HG03378 (cell line): ENCODE data around the gene COA4.
"Not testable (repeated sequence)": the region's sequence is repeated elsewhere in the genome, so short reads cannot be mapped to it uniquely, and the experiment has no call there.

Experiments used
- ATAC-seq: cut with Tn5 transposase; IDR thresholded peaks from one replicate; pipeline ENCODE4 v1.9.1; 2021; ENCODE audit warnings: mild to moderate bottlenecking, moderate library complexity; ENCODE audit not compliant: unreplicated experiment

COA4 gene

GRCh38 chr11:73876424-73877310, at the start of gene COA4, which contains the start of gene PAAF1:
TSS of gene COA4 (minus strand) at chr11:73876846. CDS start at chr11:73873378, 3,468 bp downstream.
TSS of gene PAAF1 (plus strand) at chr11:73876999. CDS start at chr11:73877022, 23 bp downstream.
- peak; percentile 94 for ATAC-seq

GRCh38 chr11:73921180-73921579, 44.5 kb upstream of the COA4 start:
- no peak for ATAC-seq

GRCh38 chr11:73916435-73916834, 39.8 kb upstream of the COA4 start:
- ATAC-seq = no peak

GRCh38 chr11:73914284-73914683, 37.6 kb upstream of the COA4 start:
- no peak for ATAC-seq

GRCh38 chr11:73913472-73913871, 36.8 kb upstream of the COA4 start:
- no peak for ATAC-seq

- ATAC-seq = no peak
Observed at GRCh38 chr11:73912026-73912425, 35.4 kb upstream of the COA4 start.

- no peak for ATAC-seq
Observed at GRCh38 chr11:73907191-73907590, 30.5 kb upstream of the COA4 start.

GRCh38 chr11:73902303-73902702, 25.7 kb upstream of the COA4 start:
- no peak for ATAC-seq

GRCh38 chr11:73894725-73895335, 18.2 kb upstream of the COA4 start:
- ATAC-seq = no peak

- ATAC-seq = no peak
Observed at GRCh38 chr11:73893041-73893440, 16.4 kb upstream of the COA4 start.

GRCh38 chr11:73889536-73889935, 12.9 kb upstream of the COA4 start:
- ATAC-seq = no peak

GRCh38 chr11:73889019-73889418, 12.4 kb upstream of the COA4 start:
- ATAC-seq = no peak

GRCh38 chr11:73888244-73888643, 11.6 kb upstream of the COA4 start:
- no peak for ATAC-seq

GRCh38 chr11:73883856-73884255, 7.2 kb upstream of the COA4 start:
- ATAC-seq = no peak

GRCh38 chr11:73880449-73880848, 3.8 kb upstream of the COA4 start:
- not testable (repeated sequence) for ATAC-seq

- ATAC-seq = no peak
Observed at GRCh38 chr11:73878771-73879170, 2.1 kb upstream of the COA4 start.

- ATAC-seq = no peak
Observed at GRCh38 chr11:73875840-73876239, 806 bp downstream of the COA4 start.

GRCh38 chr11:73875380-73875779, 1.3 kb downstream of the COA4 start:
- ATAC-seq = no peak

GRCh38 chr11:73872749-73873357, 3.8 kb downstream of the COA4 start:
- no peak for ATAC-seq

- no peak for ATAC-seq
Observed at GRCh38 chr11:73870261-73870660, 6.4 kb downstream of the COA4 start.

- ATAC-seq = no peak
Observed at GRCh38 chr11:73869332-73869949, 7.2 kb downstream of the COA4 start.
